ENCODE measurements around the gene MT1X.
"Not testable (repeated sequence)": the region's sequence is repeated elsewhere in the genome, so short reads cannot be mapped to it uniquely, and the experiment has no call there.

MT1X gene

DNA sequence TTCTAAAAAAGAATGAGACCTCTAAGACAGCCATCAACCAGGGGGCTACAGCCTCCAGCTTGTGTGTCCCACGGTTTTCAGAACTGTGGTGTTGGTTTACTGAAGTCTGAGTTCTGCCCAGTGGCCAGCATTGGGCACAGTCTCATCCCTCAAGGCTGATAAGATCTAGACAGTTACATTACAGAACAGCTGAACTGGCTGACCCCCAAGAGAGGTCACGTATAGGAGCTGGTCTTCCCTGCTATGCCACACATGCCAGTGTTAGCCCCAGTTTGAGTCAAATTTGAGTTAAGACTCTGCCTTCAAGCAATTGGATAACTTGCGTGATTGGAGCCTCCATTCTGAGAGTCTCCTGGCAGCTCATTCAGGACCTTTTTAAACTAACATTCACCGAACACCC lies 32.9 kb downstream of the MT1X start:
- no peak for DNase-seq

DNA sequence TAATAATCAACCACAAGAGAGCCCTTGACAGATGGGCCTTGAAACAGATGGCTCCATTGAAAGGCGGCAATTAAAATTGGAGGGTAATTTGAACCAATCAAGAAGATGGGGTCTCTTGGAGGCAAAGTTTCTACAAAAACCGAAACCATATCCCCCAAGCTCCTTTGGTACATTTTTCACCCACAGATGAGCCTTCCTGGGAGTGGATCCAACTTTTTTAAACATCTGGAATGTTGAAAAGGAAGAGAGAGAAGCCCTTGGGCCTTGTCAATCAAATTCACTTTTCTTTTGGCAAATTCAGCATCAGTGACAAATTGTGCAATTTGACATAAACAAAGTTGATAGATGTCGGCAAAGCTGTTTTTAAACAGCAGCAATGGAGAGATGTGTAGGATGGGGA lies 34.5 kb downstream of the MT1X start:
- DNase-seq, result no peak

DNA sequence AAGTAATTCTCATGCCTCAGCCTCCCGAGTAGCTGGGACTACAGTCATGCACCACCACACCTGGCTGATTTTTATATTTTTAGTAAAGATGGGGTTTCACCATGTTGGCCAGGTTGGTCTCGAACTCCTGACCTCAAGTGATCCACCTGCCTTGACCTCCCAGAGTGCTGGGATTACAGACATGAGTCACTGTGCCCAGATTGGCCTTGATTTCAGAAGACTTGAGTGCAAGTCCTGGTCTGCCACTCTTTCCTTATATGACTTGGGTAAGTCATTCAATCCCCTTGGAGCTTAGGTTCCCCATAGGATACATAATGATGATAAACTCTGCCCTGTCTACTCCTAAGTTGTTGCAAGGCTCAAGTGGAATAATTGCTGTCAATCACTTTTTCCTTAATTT lies 35.3 kb downstream of the MT1X start:
- not testable (repeated sequence) for DNase-seq

GRCh38 chr16:56722200-56722842 lies 40.1 kb downstream of the MT1X start:
- no peak for DNase-seq

GRCh38 chr16:56724191-56724590 lies 41.9 kb downstream of the MT1X start:
- no peak for DNase-seq

- DNase-seq, result no peak
Measured at GRCh38 chr16:56726283-56726682, 44.0 kb downstream of the MT1X start.

DNA sequence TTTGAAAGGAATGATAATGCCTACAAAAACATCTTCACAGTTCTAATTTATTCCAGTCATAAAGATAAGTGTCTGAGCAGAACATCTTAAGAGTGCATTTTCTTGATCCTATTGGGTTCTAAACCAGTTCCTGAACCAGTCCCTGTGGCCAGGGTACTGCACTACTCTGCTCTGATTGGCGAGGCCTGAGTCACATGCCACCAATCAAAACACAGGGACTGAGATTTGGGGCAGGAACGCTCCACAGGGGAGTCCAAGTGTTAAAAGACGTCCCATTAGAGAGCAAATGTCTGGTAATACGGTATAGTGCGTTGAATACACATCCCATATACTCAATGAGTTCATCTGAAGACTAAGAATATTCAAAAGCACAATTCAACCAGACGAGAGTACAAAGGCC lies 44.7 kb downstream of the MT1X start:
- no peak for DNase-seq

- no peak for DNase-seq
Measured at GRCh38 chr16:56728027-56728426, 45.8 kb downstream of the MT1X start.

GRCh38 chr16:56728980-56729734 lies 46.9 kb downstream of the MT1X start:
- no peak for DNase-seq

DNA sequence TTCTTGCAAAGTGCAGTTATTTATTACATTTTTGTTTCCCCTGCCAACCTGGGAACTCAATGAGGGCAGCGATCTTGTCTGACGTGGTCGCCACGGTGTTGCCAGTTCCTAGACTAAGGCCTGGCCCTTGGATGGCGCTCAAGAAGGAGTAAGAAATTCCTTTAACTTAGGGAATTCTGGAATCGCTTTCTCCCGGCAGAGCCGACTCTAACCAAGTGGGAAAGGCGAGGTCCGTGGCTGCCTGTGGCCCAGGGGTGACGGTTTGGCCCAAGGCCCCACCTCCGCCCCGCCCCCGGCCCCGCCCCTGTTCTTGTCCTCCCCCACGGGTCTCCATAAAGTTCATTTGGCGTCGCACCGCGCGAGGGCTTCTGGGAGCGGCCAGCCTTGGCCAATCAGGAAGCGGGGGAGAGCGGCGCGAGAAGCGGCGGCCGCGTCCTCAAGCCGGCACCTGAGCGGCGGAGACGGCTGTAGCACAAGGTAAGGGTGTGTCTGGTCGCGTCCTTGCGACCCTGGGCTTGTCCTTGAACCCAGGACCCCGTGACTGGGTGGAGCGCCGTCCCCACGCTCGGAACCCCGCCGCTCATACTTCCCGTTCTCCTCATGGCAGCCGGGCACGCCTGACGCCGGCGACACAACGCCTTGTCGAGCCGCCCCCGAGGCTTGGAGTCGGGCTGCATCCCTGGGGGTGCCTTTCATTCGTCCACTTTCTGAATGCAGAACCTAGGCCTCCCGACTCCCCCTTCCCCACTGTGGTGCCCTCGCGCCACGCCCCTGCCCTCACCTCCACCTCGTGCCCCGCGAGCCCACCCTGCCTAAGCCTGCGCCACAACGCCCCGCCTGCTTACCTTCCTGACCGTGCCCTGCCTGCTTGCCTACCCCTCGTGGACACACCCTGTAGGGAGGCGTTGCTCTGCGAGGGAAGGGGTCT lies 47.7 kb downstream of the MT1X start, which contains the start of gene NUP93:
Gene NUP93 (plus strand): TSS at position 395 of the 928 bp plus-strand sequence. CDS start 18,119 bp downstream, outside the sequence.
- DNase-seq, result peak; percentile 85

DNA sequence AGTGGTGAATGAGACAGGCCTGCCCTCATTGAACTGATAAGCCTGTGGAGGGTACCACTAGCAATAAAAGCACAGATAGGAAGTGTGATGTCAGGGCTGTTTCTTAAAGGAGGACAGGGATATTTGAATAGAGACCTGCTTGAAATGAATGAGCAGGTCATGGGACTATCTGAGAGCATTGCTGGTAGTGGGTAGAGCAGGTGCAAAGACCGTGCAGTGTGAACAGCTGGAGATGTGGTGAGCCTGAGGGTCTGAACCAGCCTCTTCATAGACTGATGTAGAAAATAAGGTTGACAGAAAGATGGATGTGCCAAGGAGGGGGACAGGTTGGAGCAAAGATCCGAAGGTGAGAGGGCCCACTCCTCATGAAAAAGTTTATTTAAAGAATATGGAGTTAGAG lies 50.1 kb downstream of the MT1X start:
- DNase-seq, result no peak

GRCh38 chr16:56732832-56733231 lies 50.6 kb downstream of the MT1X start:
- no peak for DNase-seq

Data from NK-92 treated with Interleukin-12 subunit alpha and Interleukin-12 subunit beta, amount 100 ng/mL, for 24 hours (cell line).